ENCODE measurements around the gene DEFB129.
"Not testable (repeated sequence)": the region's sequence is repeated elsewhere in the genome, so short reads cannot be mapped to it uniquely, and the experiment has no call there.

GRCh38 chr20:225879-226278 is 1.2 kb upstream of the DEFB129 start:
- not testable (repeated sequence) for TF ChIP-seq CTCF (IDR thresholded peaks at IDR 0.05; ENCODE audit: low read depth, low read length, missing input control); SP1 (IDR thresholded peaks at IDR 0.05); RAD21 (IDR thresholded peaks at IDR 0.05); MAX (IDR thresholded peaks at IDR 0.05); TAF1 (conservative IDR thresholded peaks at IDR 0.05); YY1 (IDR thresholded peaks at IDR 0.05); GABPA (IDR thresholded peaks at IDR 0.05 in 1 of 2, conservative IDR thresholded peaks at IDR 0.05 in 1 of 2); REST (IDR thresholded peaks at IDR 0.05); ZBTB33 (IDR thresholded peaks at IDR 0.05); JUND (IDR thresholded peaks at IDR 0.05); HNF4G (IDR thresholded peaks at IDR 0.05); ATF3 (IDR thresholded peaks at IDR 0.05); NR2F2 (IDR thresholded peaks at IDR 0.05)

Measured in liver (tissue), 3 donors.